GM12878 (cell line): ENCODE data around the gene MPV17. TPM values are rescaled to one million over a fixed set of nuclear protein-coding genes. Genes with fewer than 3 reads are reported as not detected.

ENCODE experiments used
- ATAC-seq: fragments of 200-7000 bp; cut with Tn5 transposase; 3 replicates; pipeline ENCODE4 v1.9.1; 2020; ENCODE audit warnings: mild to moderate bottlenecking, moderate library complexity
- BruUV-seq: library from RNA; stranded (reverse); fragments of 400-500 nt; replicated peaks from 2 replicates; lab custom pipeline; 2021; lab: Mats Ljungman, UMichigan
- CTCF ChIA-PET: fragments of 300-600 bp; sonication (Branson Sonifier 250); formaldehyde crosslinking; extraction: SDS; loops from one replicate; lab custom pipeline; 2021; ENCODE audit warnings: inconsistent platforms; lab: Yijun Ruan, JAX
- POLR2A ChIA-PET: fragments of 350-600 bp; formaldehyde crosslinking; extraction: SDS; loops from one replicate; lab custom pipeline; 2021; ENCODE audit warnings: inconsistent platforms; lab: Charles Lee
- RAD21 ChIA-PET: fragments of 300-600 bp; sonication (Branson Sonifier 250); formaldehyde crosslinking; loops from one replicate; lab custom pipeline; 2023; ENCODE audit warnings: antibody characterized with exemption; ENCODE audit not compliant: unreplicated experiment; lab: Charles Lee
- SMC1A ChIA-PET: fragments of 300-600 bp; sonication (Branson Sonifier 250); formaldehyde crosslinking; loops from one replicate; lab custom pipeline; 2023; ENCODE audit not compliant: unreplicated experiment, uncharacterized antibody; lab: Charles Lee
- DNase-seq: peaks from one replicate; pipeline ENCODE4 v3.0.0-alpha.2; 2011; ENCODE audit warnings: low read depth, low spot score
- FAIRE-seq: peaks from 3 replicates; lab custom pipeline; 2011; peaks lifted over from hg19 to GRCh38; lab: Jason Lieb, UNC
- H2AFZ ChIP-seq: 2 replicates; pipeline ENCODE4 v1.6.0; 2011; ENCODE audit warnings: low read depth, low read length, control low read depth; ENCODE audit not compliant: control insufficient read depth
- H3K27ac ChIP-seq: 2 replicates; pipeline ENCODE4 v1.5.1; 2011; ENCODE audit warnings: control low read depth; ENCODE audit not compliant: control insufficient read depth, insufficient read depth
- H3K27me3 ChIP-seq, 2 experiments: replicated peaks in 1 of 2; 2 replicates each; pipeline versions ENCODE4 v1.6.0 to v1.6.1; 2011; ENCODE audit warnings: low read length in 1 of 2; ENCODE audit not compliant: control insufficient read depth in 2 of 2, insufficient read depth in 2 of 2
- H3K36me3 ChIP-seq, 2 experiments: 2 replicates each; pipeline ENCODE4 v1.5.1; 2011; ENCODE audit warnings: low read length in 1 of 2; ENCODE audit not compliant: control insufficient read depth in 2 of 2, insufficient read depth in 2 of 2
- H3K4me1 ChIP-seq: 2 replicates; pipeline ENCODE4 v1.6.1; 2011; ENCODE audit warnings: mild to moderate bottlenecking, low read length, moderate library complexity, mixed read lengths; ENCODE audit not compliant: control insufficient read depth, insufficient read depth
- H3K4me2 ChIP-seq: 2 replicates; pipeline ENCODE4 v1.6.0; 2011; ENCODE audit warnings: control low read depth; ENCODE audit not compliant: control insufficient read depth, insufficient read depth
- H3K4me3 ChIP-seq: fragments of 200-600 bp; sonication (generic); 2 replicates; pipeline ENCODE4 v1.5.1; 2016
- H3K79me2 ChIP-seq: 2 replicates; pipeline ENCODE4 v1.6.0; 2011; ENCODE audit warnings: low read length; ENCODE audit not compliant: control insufficient read depth, insufficient read depth
- H3K9ac ChIP-seq: 2 replicates; pipeline ENCODE4 v1.8.0; 2011; ENCODE audit warnings: low read length, control low read depth, mixed read lengths; ENCODE audit not compliant: control insufficient read depth, insufficient read depth
- H3K9me3 ChIP-seq: replicated peaks from 3 replicates; pipeline ENCODE4 v1.5.1; 2011; ENCODE audit warnings: mild to moderate bottlenecking, low read length; ENCODE audit not compliant: control insufficient read depth, insufficient read depth
- H4K20me1 ChIP-seq: 2 replicates; pipeline ENCODE4 v1.6.0; 2011; ENCODE audit not compliant: control insufficient read depth, insufficient read depth
- CTCF ChIP-seq, 3 experiments: IDR thresholded peaks in 2 of 3; conservative IDR thresholded peaks in 1 of 3; 2 replicates each; pipeline ENCODE4 v1.5.1; 2011; ENCODE audit warnings: low read depth in 3 of 3, low read length in 3 of 3, mild to moderate bottlenecking in 3 of 3, control low read depth in 2 of 3, moderate library complexity in 2 of 3, inconsistent platforms in 1 of 3, mixed read lengths in 1 of 3; ENCODE audit not compliant: control insufficient read depth in 2 of 3, insufficient read depth in 1 of 3; ENCODE audit errors: extremely low read depth in 1 of 3
- CUX1 ChIP-seq: IDR thresholded peaks from 2 replicates; pipeline ENCODE4 v1.6.1; 2012; ENCODE audit warnings: improper control_type of control experiment, low read depth, low read length; ENCODE audit not compliant: insufficient replicate concordance
- DPF2 ChIP-seq: fragments of 450-650 bp; IDR thresholded peaks from 2 replicates; pipeline ENCODE4 v1.6.1; 2017; ENCODE audit warnings: mild to moderate bottlenecking
- E2F4 ChIP-seq: IDR thresholded peaks from 2 replicates; pipeline ENCODE4 v1.6.1; 2012; ENCODE audit warnings: low read depth, low read length, improper control_type of control experiment
- JUND ChIP-seq: IDR thresholded peaks from 2 replicates; pipeline ENCODE4 v1.6.1; 2012; ENCODE audit warnings: low read depth, mild to moderate bottlenecking, low read length, improper control_type of control experiment, moderate library complexity
- NFYB ChIP-seq: IDR thresholded peaks from 2 replicates; pipeline ENCODE4 v1.6.1; 2011; ENCODE audit warnings: low read depth, mild to moderate bottlenecking, low read length, improper control_type of control experiment, moderate library complexity; ENCODE audit not compliant: insufficient read depth
- PAX5 ChIP-seq: IDR thresholded peaks from 2 replicates; pipeline ENCODE4 v1.6.1; 2011; ENCODE audit warnings: low read depth, low read length, borderline replicate concordance
- PML ChIP-seq: IDR thresholded peaks from 2 replicates; pipeline ENCODE4 v1.6.1; 2012; ENCODE audit warnings: low read length, inconsistent platforms
- POLR2AphosphoS5 ChIP-seq: IDR thresholded peaks from 2 replicates; pipeline ENCODE4 v1.6.1; 2011; ENCODE audit warnings: mild to moderate bottlenecking, low read length, inconsistent platforms
- RAD21 ChIP-seq: IDR thresholded peaks from 2 replicates; pipeline ENCODE4 v1.6.1; 2011; ENCODE audit warnings: mild to moderate bottlenecking, low read depth, low read length, moderate library complexity; ENCODE audit not compliant: insufficient read depth
- WGBS: methylation state at CpG from one replicate; pipeline ENCODE4 v1.1.6; 2016; ENCODE audit warnings: low lambda C conversion rate; ENCODE audit not compliant: insufficient replicate concordance, insufficient coverage; ENCODE audit errors: missing lambda C conversion rate; 5-methylcytosine and 5-hydroxymethylcytosine counted together
- in situ Hi-C: fragments of 300-500 bp; cut with MboI; formaldehyde crosslinking; loops from 9 replicates; pipeline ENCODE4 v1.14.3; 2018; ENCODE audit warnings: mixed read lengths
- intact Hi-C: fragments of 100-400 bp; cut with micrococcal nuclease; formaldehyde crosslinking; loops from one replicate; pipeline ENCODE4 v1.14.2; 2022; ENCODE audit not compliant: unreplicated experiment
- polyA plus RNA-seq, 11 experiments: library from polyadenylated mRNA; depleted of rRNA in 4 of 11; unstranded in 6 of 11; stranded (reverse) in 5 of 11; fragments of >200 nt; fragmentation: Nextera tagmentation in 4 of 11; fragmentation: Illumina TruSeq in 1 of 11; extraction: Ambion mirVana in 4 of 11; extraction: Trizol in 1 of 11; gene quantifications; 1 replicate in 1 of 11; 2 replicates in 10 of 11; pipeline versions ENCODE4 v1.2.1 to v1.2.3, GENCODE V29; 2011 to 2016; ENCODE audit warnings: inconsistent platforms in 2 of 11, missing spikeins in 2 of 11, low read depth in 1 of 11
- total RNA-seq, 4 experiments: library from RNA; depleted of rRNA in 3 of 4; stranded (reverse); fragments of >200 nt in 3 of 4; fragmentation: Illumina TruSeq in 1 of 4; extraction: Trizol in 1 of 4; gene quantifications; 2 replicates each; pipeline versions ENCODE4 v1.2.1 to v1.2.3, GENCODE V29; 2013 to 2021

MPV17 gene
- total and polyA plus RNA-seq, 10 of the 15 experiments (the other 5 are each of a cell fraction or from before 2014, with no cell fraction given): 63.4 to 143 (median 89.0) TPM

GRCh38 chr2:27356382-27357181 lies 33.7 kb upstream of the MPV17 start, which contains the start of gene GTF3C2 (continued):
- TF ChIP-seq POLR2AphosphoS5 (peak; percentile 83), CTCF (IDR thresholded peaks at IDR 0.05 in 2 of 3, conservative IDR thresholded peaks at IDR 0.05 in 1 of 3; ENCODE audit: control insufficient read depth in 2 of 3, extremely low read depth in 1 of 3, insufficient read depth in 1 of 3, low read depth in 3 of 3, low read length in 3 of 3) (no peak), RAD21 (no peak), PML (peak; percentile 90)

- WGBS: 2% methylated on average over 12 of the region's 12 CpGs
- RAD21 ChIA-PET: no interaction called here
Observed at GRCh38 chr2:27356056-27356381, 33.1 kb upstream of the MPV17 start.

More at GRCh38 chr2:27356056-27356381, 33.1 kb upstream of the MPV17 start:
- peak overlapping the region; percentile 96 for H3K27ac ChIP-seq
- BruUV-seq: no TSS peak
- TF ChIP-seq JUND (no peak), CUX1 (no peak), PAX5 (0 out of 2 replicates have a peak, but pooled peaks have one; percentile 16), NFYB (peak; percentile 50; the same call in 1 of the 2 replicates), DPF2 (0 out of 2 replicates have a peak, but pooled peaks have one; percentile 33), E2F4 (peak; percentile 84)
- TF ChIP-seq, all 136 proteins: peak for 4
- ChIA-PET POLR2A (interaction anchor here (0.7 to 2.8 kb wide), 5 partner anchors 13 to 32 kb away, joined by 3 to 10 read pairs (median 6); partner anchors contain the start of genes EIF2B4 and ZNF513), SMC1A (interaction anchor here (1.0 to 2.1 kb wide), 3 partner anchors 13 to 53 kb away, joined by 3 to 11 read pairs (median 5); partner anchors contain the start of gene MPV17), CTCF (interaction anchor here (1.3 to 1.5 kb wide), 2 partner anchors 13 to 15 kb away, joined by 6 read pairs; no protein-coding TSS in a partner anchor)
- peak; percentile 68 for ATAC-seq
- FAIRE-seq: no peak
- Histone ChIP-seq H2AFZ (peak overlapping the region; percentile 98), H3K9ac (peak overlapping the region; percentile 99), H3K79me2 (peaks cover 64% of the 10 kb centered on the region), H3K9me3 (no peaks in the 10 kb centered on the region), H3K4me3 (peak overlapping the region; percentile 97), H3K36me3 (no peaks in the 10 kb centered on the region), H3K4me2 (peak overlapping the region; percentile 51), H3K27me3 (no peaks in the 10 kb centered on the region), H4K20me1 (no peaks in the 10 kb centered on the region), H3K4me1 (no peaks in the 10 kb centered on the region; the same call in 1 of the 2 replicates)
- intact Hi-C loops: loop anchor here (1.0 to 10.0 kb wide), 2 partner anchors 14 to 141 kb away; partner anchors contain the start of genes ATRAID, CAD, EIF2B4 and SLC5A6
- DNase-seq: no peak
- in situ Hi-C loops: no loop called here
